ENCODE data around the gene NADSYN1.

- no peak for TF ChIP-seq ZNF792 (tag by site-specific recombination; IDR thresholded peaks at IDR 0.05)
- TF ChIP-seq ZNF157 (tag by site-specific recombination; IDR thresholded peaks at IDR 0.05), result no peak
- TF ChIP-seq ZNF114 (tag by site-specific recombination; IDR thresholded peaks at IDR 0.05), result no peak
- TF ChIP-seq KLF8 (tag by site-specific recombination; IDR thresholded peaks at IDR 0.05), result no peak
- TF ChIP-seq CTCF (tag by site-specific recombination; IDR thresholded peaks at IDR 0.05), result no peak
- TF ChIP-seq REST (tag by site-specific recombination; IDR thresholded peaks at IDR 0.05), result no peak
- no peak for TF ChIP-seq ZNF785 (tag by site-specific recombination; IDR thresholded peaks at IDR 0.05)
- TF ChIP-seq HOXA7 (CRISPR knock-in tag; IDR thresholded peaks at IDR 0.05; ENCODE audit: borderline replicate concordance), result no peak
- no peak for TF ChIP-seq RBAK (tag by site-specific recombination; IDR thresholded peaks at IDR 0.05)
Measured at GRCh38 chr11:71491940-71492339, 38.9 kb downstream of the NADSYN1 start.
